Right cardiac atrium (tissue), 5 donors: ENCODE measurements around the gene SMIM44. TPM values are rescaled to one million over a fixed set of nuclear protein-coding genes. Genes with fewer than 3 reads are reported as not detected.

Experiments
- ATAC-seq, 2 donors: fragments of 200-7000 bp; cut with Tn5 transposase; one replicate each; pipeline versions ENCODE4 v1.8.0 to v1.9.1; 2020; ENCODE audit warnings: moderate library complexity in 2 of 2, mild to moderate bottlenecking in 1 of 2
- DNase-seq, 3 donors: peaks; one replicate each; pipeline ENCODE4 v3.0.0-alpha.2; 2020
- H3K27ac ChIP-seq: one replicate; pipeline ENCODE4 v1.5.1; 2013; ENCODE audit warnings: mild to moderate bottlenecking, low read length, control low read depth, moderate library complexity
- H3K27me3 ChIP-seq: one replicate; pipeline ENCODE4 v1.6.1; 2013; ENCODE audit not compliant: control insufficient read depth, insufficient read depth
- H3K4me1 ChIP-seq: one replicate; pipeline ENCODE4 v1.6.1; 2013; ENCODE audit warnings: low read length; ENCODE audit not compliant: control insufficient read depth, insufficient read depth
- H3K4me3 ChIP-seq: one replicate; pipeline ENCODE4 v1.5.1; 2013; ENCODE audit warnings: low read length, control low read depth
- H3K9me3 ChIP-seq: one replicate; pipeline ENCODE4 v1.6.1; 2013; ENCODE audit warnings: low read length; ENCODE audit not compliant: control insufficient read depth
- WGBS: extraction: QIAGEN DNeasy Blood & Tissue Kit; methylation state at CpG from one replicate; pipeline ENCODE4 v1.1.7; 2013; 5-methylcytosine and 5-hydroxymethylcytosine counted together
- intact Hi-C, 4 donors: fragments of 100-400 bp; cut with DNase I; formaldehyde crosslinking; loops; one replicate each; pipeline versions ENCODE4 v1.11.0 to v1.14.0; 2022 to 2023
- polyA plus RNA-seq: library from polyadenylated mRNA; stranded (reverse); fragments of 200-250 nt; gene quantifications from one replicate; pipeline ENCODE4 v1.2.3, GENCODE V29; 2013
- total RNA-seq, 4 donors: library from RNA; stranded (reverse); fragmentation: NEBNext Ultra II Directional; extraction: Animal tissue kit (Norgen Biotek cat#: 25700); gene quantifications; one replicate each; pipeline ENCODE4 v1.2.1, GENCODE V29; 2021
- donor health status: healthy with polysubstance abuse.
- donor health status: DM: no; HTN: yes; CAD: no.
- donor health status: DM: no; HTN: no; CAD: no.
- donor health status: DM: no; HTN: yes; CAD: no; lungs with severe emphysema.
- donor health status: DM: yes; HTN: yes; CAD: no.

The SMIM44 gene
- total and polyA plus RNA-seq, 5 donors: not detected

GRCh38 chr19:3496392-3497273 is 13.4 kb upstream of the SMIM44 start:
- Histone ChIP-seq H3K27ac (no peak overlapping the region), H3K4me1 (peaks cover 2% of the 10 kb centered on the region), H3K4me3 (no peak overlapping the region), H3K9me3 (no peaks in the 10 kb centered on the region), H3K27me3 (no peaks in the 10 kb centered on the region)
- intact Hi-C loops: no loop called here
- ATAC-seq: no peak
- no peak for DNase-seq
- WGBS: 94% methylated on average over 32 of the region's 32 CpGs

GRCh38 chr19:3494559-3494958 is 11.3 kb upstream of the SMIM44 start:
- H3K27me3 ChIP-seq: no peaks in the 10 kb centered on the region
- DNase-seq: no peak
- no peaks in the 10 kb centered on the region for H3K9me3 ChIP-seq
- H3K27ac ChIP-seq: no peak overlapping the region
- H3K4me3 ChIP-seq: no peak overlapping the region
- no peak for ATAC-seq
- intact Hi-C loops: no loop called here
- WGBS: 93% methylated on average over 18 of the region's 18 CpGs
- H3K4me1 ChIP-seq: no peaks in the 10 kb centered on the region

GRCh38 chr19:3494051-3494450 is 10.8 kb upstream of the SMIM44 start:
- 78% methylated on average over 15 of the region's 15 CpGs for WGBS
- DNase-seq: peak in 1 of 3 donors; percentile 65
- peak; percentile 14 to 33 for ATAC-seq
- Histone ChIP-seq H3K27ac (no peak overlapping the region), H3K4me3 (no peak overlapping the region), H3K4me1 (no peaks in the 10 kb centered on the region), H3K27me3 (no peaks in the 10 kb centered on the region), H3K9me3 (no peaks in the 10 kb centered on the region)
- intact Hi-C loops: no loop called here

- Histone ChIP-seq H3K4me3 (no peak overlapping the region), H3K9me3 (no peaks in the 10 kb centered on the region), H3K4me1 (no peaks in the 10 kb centered on the region), H3K27ac (no peak overlapping the region), H3K27me3 (no peaks in the 10 kb centered on the region)
- no peak for ATAC-seq
- 93% methylated on average over 14 of the region's 14 CpGs for WGBS
- DNase-seq: peak in 1 of 3 donors; percentile 43
- intact Hi-C loops: no loop called here
These were observed 10.4 kb upstream of the SMIM44 start for GRCh38 chr19:3493651-3494050.

DNA sequence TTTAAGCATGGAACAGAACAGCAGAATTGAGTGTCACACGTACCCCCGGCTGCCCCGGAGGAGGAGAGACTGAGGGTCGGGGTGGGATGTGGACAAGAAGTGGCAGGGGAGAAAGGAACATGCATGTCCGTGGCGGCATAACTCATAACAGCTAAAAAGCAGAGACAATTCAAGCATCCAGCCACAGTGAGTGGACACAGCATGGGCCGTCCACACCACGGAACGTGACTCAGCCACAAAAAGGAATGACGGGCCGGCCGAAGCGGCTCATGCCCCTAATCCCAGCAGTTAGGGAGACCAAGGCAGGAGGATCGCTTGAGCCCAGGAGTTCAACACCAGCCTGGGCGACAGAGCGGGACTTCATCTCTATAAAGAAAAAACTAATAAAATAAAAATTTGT is 9.7 kb upstream of the SMIM44 start:
- WGBS: 94% methylated on average over 16 of the region's 16 CpGs
- no peak overlapping the region for H3K27ac ChIP-seq
- H3K4me1 ChIP-seq: no peaks in the 10 kb centered on the region
- DNase-seq: peak in 1 of 3 donors; percentile 16
- no peaks in the 10 kb centered on the region for H3K27me3 ChIP-seq
- intact Hi-C loops: no loop called here
- no peak overlapping the region for H3K4me3 ChIP-seq
- H3K9me3 ChIP-seq: no peaks in the 10 kb centered on the region
- ATAC-seq: no peak

DNA sequence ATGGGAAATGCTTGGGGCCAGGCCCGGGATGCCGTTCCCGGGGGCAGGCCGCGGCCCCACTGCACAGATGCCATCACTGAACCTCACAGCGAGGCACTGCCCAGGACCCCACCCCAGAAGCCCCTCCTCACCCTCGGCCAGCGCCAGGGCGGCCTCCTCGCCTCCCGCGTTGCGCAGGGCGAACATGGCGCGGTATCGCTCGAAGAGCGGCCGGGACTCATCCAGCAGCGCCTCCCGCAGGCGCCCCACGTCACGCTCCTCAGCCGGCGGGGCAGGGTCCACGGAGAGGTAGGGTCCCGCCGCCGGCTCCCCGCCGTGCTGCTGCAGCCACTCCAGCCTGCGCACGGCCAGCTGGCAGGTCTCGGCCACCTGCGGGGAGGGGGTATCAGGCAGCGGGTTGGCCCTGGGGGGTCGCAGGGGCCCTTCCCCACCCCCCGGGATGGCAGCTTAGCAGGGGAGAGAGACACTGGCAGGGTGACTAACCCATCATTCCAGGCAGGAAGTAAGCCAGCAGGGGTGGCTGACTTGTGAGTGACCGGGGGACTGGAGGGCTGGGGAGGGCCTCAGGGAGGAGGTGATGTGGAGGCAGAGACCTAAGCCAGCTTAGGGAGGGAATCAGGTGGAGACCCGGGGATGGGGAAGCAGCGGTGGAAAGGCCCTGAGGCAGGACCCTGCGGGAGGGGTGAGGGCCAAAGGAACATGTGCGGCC is 9.0 kb upstream of the SMIM44 start:
- Histone ChIP-seq H3K9me3 (no peaks in the 10 kb centered on the region), H3K4me1 (no peaks in the 10 kb centered on the region), H3K27ac (no peak overlapping the region), H3K4me3 (no peak overlapping the region), H3K27me3 (no peaks in the 10 kb centered on the region)
- DNase-seq: no peak
- intact Hi-C loops: no loop called here
- 95% methylated on average over 45 of the region's 45 CpGs for WGBS
- peak in 1 of 2 donors; percentile 9 for ATAC-seq

GRCh38 chr19:3491396-3492119 is 8.3 kb upstream of the SMIM44 start:
- intact Hi-C loops: no loop called here
- Histone ChIP-seq H3K4me1 (no peaks in the 10 kb centered on the region), H3K27ac (no peak overlapping the region), H3K27me3 (no peaks in the 10 kb centered on the region), H3K4me3 (no peak overlapping the region), H3K9me3 (no peaks in the 10 kb centered on the region)
- WGBS: 96% methylated on average over 55 of the region's 55 CpGs
- peak; percentile 6 to 17 for ATAC-seq
- DNase-seq: no peak

- Histone ChIP-seq H3K27ac (no peak overlapping the region), H3K4me3 (no peak overlapping the region), H3K27me3 (no peaks in the 10 kb centered on the region), H3K4me1 (no peaks in the 10 kb centered on the region), H3K9me3 (no peaks in the 10 kb centered on the region)
- intact Hi-C loops: no loop called here
- ATAC-seq (no peak), DNase-seq (no peak)
- 63% methylated on average over 49 of the region's 49 CpGs for WGBS
These were observed 575 bp downstream of the SMIM44 start for GRCh38 chr19:3482507-3483225.

GRCh38 chr19:3481241-3482090 is 1.8 kb downstream of the SMIM44 start:
- intact Hi-C loops: no loop called here
- WGBS: 46% methylated on average over 38 of the region's 38 CpGs
- no peaks in the 10 kb centered on the region for H3K9me3 ChIP-seq

More at GRCh38 chr19:3481241-3482090, 1.8 kb downstream of the SMIM44 start:
- no peak overlapping the region for H3K4me3 ChIP-seq
- ATAC-seq (no peak), DNase-seq (no peak)
- H3K4me1 ChIP-seq: no peaks in the 10 kb centered on the region
- H3K27me3 ChIP-seq: no peaks in the 10 kb centered on the region
- H3K27ac ChIP-seq: no peak overlapping the region
